ENCODE results near the gene OBI1. TPM values are rescaled to one million over a fixed set of nuclear protein-coding genes. Genes with fewer than 3 reads are reported as not detected.

OBI1 gene
- total RNA-seq, 1 donor from 2014 or later: 10.0 TPM

DNA sequence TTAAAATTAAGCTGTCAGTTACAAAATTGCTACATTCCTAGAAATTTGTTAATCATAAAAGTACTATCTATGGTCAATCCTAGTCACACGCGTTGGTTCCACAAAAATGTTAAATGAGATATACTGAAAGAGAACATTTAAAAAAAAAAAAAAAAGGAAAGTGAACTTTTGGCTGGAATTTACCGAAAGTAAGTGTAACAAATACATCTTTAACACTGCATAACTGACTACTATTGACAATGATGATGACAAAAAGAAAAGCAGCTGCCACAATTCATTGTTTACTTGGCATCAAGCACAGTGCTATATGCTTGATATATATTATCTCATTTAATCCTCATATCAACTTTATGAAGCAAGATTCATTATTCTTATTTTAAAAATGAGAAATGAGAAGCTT lies 35.8 kb downstream of the OBI1 start:
- H3K27me3 ChIP-seq (ENCODE audit: low read depth): no peaks in the 10 kb centered on the region
- H3K27ac ChIP-seq (replicated peaks): no peak overlapping the region
- no peaks in the 10 kb centered on the region for H3K9me3 ChIP-seq (replicated peaks)
- peaks cover 33% of the 10 kb centered on the region for H3K36me3 ChIP-seq
- DNase-seq: no peak
- no peaks in the 10 kb centered on the region for H3K4me1 ChIP-seq
- TF ChIP-seq, protein P1, sequence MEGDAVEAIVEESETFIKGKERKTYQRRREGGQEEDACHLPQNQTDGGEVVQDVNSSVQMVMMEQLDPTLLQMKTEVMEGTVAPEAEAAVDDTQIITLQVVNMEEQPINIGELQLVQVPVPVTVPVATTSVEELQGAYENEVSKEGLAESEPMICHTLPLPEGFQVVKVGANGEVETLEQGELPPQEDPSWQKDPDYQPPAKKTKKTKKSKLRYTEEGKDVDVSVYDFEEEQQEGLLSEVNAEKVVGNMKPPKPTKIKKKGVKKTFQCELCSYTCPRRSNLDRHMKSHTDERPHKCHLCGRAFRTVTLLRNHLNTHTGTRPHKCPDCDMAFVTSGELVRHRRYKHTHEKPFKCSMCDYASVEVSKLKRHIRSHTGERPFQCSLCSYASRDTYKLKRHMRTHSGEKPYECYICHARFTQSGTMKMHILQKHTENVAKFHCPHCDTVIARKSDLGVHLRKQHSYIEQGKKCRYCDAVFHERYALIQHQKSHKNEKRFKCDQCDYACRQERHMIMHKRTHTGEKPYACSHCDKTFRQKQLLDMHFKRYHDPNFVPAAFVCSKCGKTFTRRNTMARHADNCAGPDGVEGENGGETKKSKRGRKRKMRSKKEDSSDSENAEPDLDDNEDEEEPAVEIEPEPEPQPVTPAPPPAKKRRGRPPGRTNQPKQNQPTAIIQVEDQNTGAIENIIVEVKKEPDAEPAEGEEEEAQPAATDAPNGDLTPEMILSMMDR (IDR thresholded peaks at IDR 0.05; ENCODE audit: borderline replicate concordance): no peak
- intact Hi-C loops (cut with micrococcal nuclease): no loop called here
- H3K4me3 ChIP-seq: no peak overlapping the region

DNA sequence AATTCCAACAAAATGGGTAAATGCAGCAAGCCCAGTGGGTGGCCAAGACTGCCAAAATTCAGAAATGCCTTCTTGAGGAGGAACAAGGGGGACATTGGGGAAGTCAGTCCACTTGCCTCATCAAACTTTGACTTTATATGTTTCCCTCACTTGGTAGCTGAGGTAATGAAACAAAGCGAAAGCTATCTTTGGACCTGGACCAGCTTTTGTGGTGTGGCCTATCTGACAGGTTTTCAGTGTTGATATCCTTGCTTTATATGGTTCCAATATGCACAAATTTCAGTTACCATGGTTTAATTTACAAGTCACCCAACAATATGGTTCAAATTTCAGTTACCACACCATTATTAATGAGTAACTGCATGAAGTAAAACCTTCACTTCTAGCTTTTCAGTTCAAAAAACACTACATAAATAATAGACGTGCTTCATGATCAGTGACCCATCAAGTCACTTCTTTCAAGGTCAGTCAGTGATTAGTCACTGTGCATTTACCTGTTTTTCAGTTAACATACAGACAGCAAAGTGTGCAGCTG lies 38.0 kb downstream of the OBI1 start:
- no peaks in the 10 kb centered on the region for H3K4me1 ChIP-seq
- no peak overlapping the region for H3K4me3 ChIP-seq
- intact Hi-C loops (cut with micrococcal nuclease): no loop called here
- TF ChIP-seq, protein P1 (IDR thresholded peaks at IDR 0.05; ENCODE audit: borderline replicate concordance): no peak
- H3K36me3 ChIP-seq: peaks cover 36% of the 10 kb centered on the region
- DNase-seq: no peak
- no peak overlapping the region for H3K27ac ChIP-seq (replicated peaks)
- H3K9me3 ChIP-seq (replicated peaks): no peaks in the 10 kb centered on the region
- H3K27me3 ChIP-seq (ENCODE audit: low read depth): no peaks in the 10 kb centered on the region

DNA sequence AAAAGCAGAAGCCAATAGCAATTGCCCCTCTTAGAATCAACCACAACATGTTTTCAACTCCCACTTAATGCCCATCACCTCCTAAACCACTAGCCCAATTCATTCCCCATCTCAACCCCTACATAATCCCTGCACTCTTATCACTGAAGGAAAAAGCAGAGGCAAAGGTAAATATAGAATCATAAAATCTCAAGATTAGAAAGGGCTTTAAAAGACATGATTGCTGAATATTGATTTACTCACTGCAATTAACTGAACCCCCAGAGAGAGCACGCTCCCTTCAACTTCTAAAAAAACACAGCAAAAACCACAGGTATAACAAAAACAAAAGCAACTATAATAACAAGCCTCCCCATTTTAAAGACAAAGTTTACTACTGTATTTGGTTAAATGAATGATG lies 40.5 kb downstream of the OBI1 start:
- TF ChIP-seq, protein P1 (IDR thresholded peaks at IDR 0.05; ENCODE audit: borderline replicate concordance): no peak
- intact Hi-C loops (cut with micrococcal nuclease): no loop called here

GRCh38 chr13:78611040-78611439 lies 47.9 kb downstream of the OBI1 start:
- intact Hi-C loops (cut with micrococcal nuclease): no loop called here
- Histone ChIP-seq H3K4me3 (no peak overlapping the region), H3K36me3 (peaks cover 25% of the 10 kb centered on the region), H3K4me1 (peaks cover 37% of the 10 kb centered on the region), H3K9me3 (replicated peaks) (no peaks in the 10 kb centered on the region), H3K27me3 (ENCODE audit: low read depth) (peaks cover 63% of the 10 kb centered on the region), H3K27ac (replicated peaks) (no peak overlapping the region)
- no peak for DNase-seq
- TF ChIP-seq, protein P1 (IDR thresholded peaks at IDR 0.05; ENCODE audit: borderline replicate concordance): no peak

More for the DNA sequence above, 40.5 kb downstream of the OBI1 start:
- no peaks in the 10 kb centered on the region for H3K4me1 ChIP-seq
- no peak overlapping the region for H3K27ac ChIP-seq (replicated peaks)
- H3K36me3 ChIP-seq: peaks cover 45% of the 10 kb centered on the region
- H3K4me3 ChIP-seq: no peak overlapping the region
- H3K9me3 ChIP-seq (replicated peaks): no peaks in the 10 kb centered on the region
- H3K27me3 ChIP-seq (ENCODE audit: low read depth): no peaks in the 10 kb centered on the region
- DNase-seq: no peak

DNA sequence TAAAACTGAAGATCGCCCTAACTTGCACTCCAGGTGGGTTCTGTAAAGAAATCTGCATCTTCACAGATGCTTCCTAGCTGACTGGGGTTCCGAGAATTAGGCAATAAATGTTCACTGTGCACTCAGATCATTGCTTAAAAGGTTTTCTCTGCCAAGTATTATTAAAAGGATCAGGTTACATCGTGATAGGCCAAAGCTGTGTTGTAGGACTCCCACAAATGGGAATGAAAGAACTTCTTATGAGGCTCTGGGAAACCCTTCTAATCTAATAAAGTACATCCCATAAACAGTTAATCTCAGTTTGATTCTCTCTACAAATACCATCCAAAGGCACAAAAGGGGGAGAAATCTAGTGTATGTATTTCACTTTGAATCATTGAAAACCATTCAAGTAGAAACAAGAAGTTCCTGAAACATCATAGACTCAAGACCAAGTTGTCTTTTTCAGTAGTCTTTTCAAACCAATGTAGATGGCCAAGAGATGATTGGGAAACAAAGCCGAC lies 48.5 kb downstream of the OBI1 start:
- H3K27ac ChIP-seq (replicated peaks): no peak overlapping the region
- intact Hi-C loops (cut with micrococcal nuclease): no loop called here
- no peak overlapping the region for H3K4me3 ChIP-seq
- H3K9me3 ChIP-seq (replicated peaks): no peaks in the 10 kb centered on the region
- H3K27me3 ChIP-seq (ENCODE audit: low read depth): peaks cover 69% of the 10 kb centered on the region
- H3K36me3 ChIP-seq: peaks cover 19% of the 10 kb centered on the region
- H3K4me1 ChIP-seq: peaks cover 37% of the 10 kb centered on the region
- TF ChIP-seq, protein P1 (IDR thresholded peaks at IDR 0.05; ENCODE audit: borderline replicate concordance): no peak
- DNase-seq: no peak

Measured in left ventricle myocardium inferior (tissue), 1 donor.